Occipital lobe (tissue), 3 donors: Measurements from ENCODE around the gene KIF23. TPM values are rescaled to one million over a fixed set of nuclear protein-coding genes. Genes with fewer than 3 reads are reported as not detected.

Experiments
- DNase-seq: peaks from one replicate; lab custom pipeline; 2025; lab: John Stamatoyannopoulos, UW
- small RNA-seq: library from RNA; depleted of rRNA; stranded (forward); fragments of <200 nt; gene quantifications from one replicate; pipeline ENCODE3, GENCODE V24; 2014
- total RNA-seq: library from RNA; depleted of rRNA; stranded (reverse); fragments of >200 nt; gene quantifications from one replicate; pipeline ENCODE4 v1.2.3, GENCODE V29; 2014

The KIF23 gene
- total RNA-seq, 1 donor from 2014 or later: 4.7 TPM

- no peak for DNase-seq
Observed at GRCh38 chr15:69489073-69489571, 75.0 kb downstream of the KIF23 start.

GRCh38 chr15:69490356-69491037 is 76.3 kb downstream of the KIF23 start:
- DNase-seq: no peak

GRCh38 chr15:69491038-69491505 is 76.9 kb downstream of the KIF23 start:
- DNase-seq: no peak

- no peak for DNase-seq
Observed at GRCh38 chr15:69493406-69493805, 79.3 kb downstream of the KIF23 start.

- no peak for DNase-seq
Observed at GRCh38 chr15:69496001-69496400, 81.9 kb downstream of the KIF23 start.

GRCh38 chr15:69497076-69497475 is 82.9 kb downstream of the KIF23 start:
- no peak for DNase-seq

GRCh38 chr15:69497667-69498066 is 83.5 kb downstream of the KIF23 start:
- no peak for DNase-seq

Small RNA genes within 50 kb of the gene (small RNA-seq; reads per million reads assigned to genes)
- 0.12 reads per million for gene RF00012

Other genes starting within 250 kb of the KIF23 start
- gene PAQR5, start 115.4 kb upstream of the KIF23 start, total RNA-seq: 1.1 TPM
- gene RPLP1, start 38.5 kb downstream of the KIF23 start, total RNA-seq: 40.1 TPM